Colonic mucosa (tissue), 4 donors: Measurements from ENCODE around the gene PON1. TPM values are rescaled to one million over a fixed set of nuclear protein-coding genes. Genes with fewer than 3 reads are reported as not detected.

Experiments used
- DNase-seq: peaks from one replicate; pipeline ENCODE4 v3.0.0-alpha.2; 2020
- H3K27ac ChIP-seq: fragments of 200-600 bp; one replicate; pipeline ENCODE4 v1.8.0; 2021
- H3K27me3 ChIP-seq: fragments of 200-600 bp; one replicate; pipeline ENCODE4 v1.8.0; 2021
- H3K36me3 ChIP-seq: fragments of 200-600 bp; one replicate; pipeline ENCODE4 v1.8.0; 2021
- H3K4me1 ChIP-seq: fragments of 200-600 bp; one replicate; pipeline ENCODE4 v1.8.0; 2021; ENCODE audit warnings: mild to moderate bottlenecking
- H3K4me3 ChIP-seq: fragments of 200-600 bp; one replicate; pipeline ENCODE4 v1.8.0; 2021
- H3K9ac ChIP-seq, 2 donors: one replicate each; pipeline ENCODE4 v1.7.0; 2013; ENCODE audit warnings: control low read depth in 2 of 2, low read depth in 2 of 2, low read length in 2 of 2
- H3K9me3 ChIP-seq: fragments of 200-600 bp; one replicate; pipeline ENCODE4 v1.8.0; 2021
- intact Hi-C: fragments of 100-400 bp; cut with DNase I; formaldehyde crosslinking; loops from one replicate; pipeline ENCODE4 v1.14.1; 2022
- total RNA-seq, 2 donors: library from RNA; stranded (reverse); fragmentation: NEBNext Ultra II Directional in 1 of 2; extraction: Animal tissue kit (Norgen Biotek cat#: 25700) in 1 of 2; gene quantifications; one replicate each; pipeline ENCODE4 v1.2.1, GENCODE V29; 2021
- TF ChIP-seq, protein P1 (sequence below): fragments of 200-600 bp; IDR thresholded peaks from one replicate; pipeline ENCODE4 v1.8.0; 2022; ENCODE audit warnings: antibody characterized with exemption, mild to moderate bottlenecking
- donor health status: healthy.
- donor health status: DM: no; HTN: no; CAD: no.
- donor health status: DM: no; HTN: no; CAD: no.

Gene PON1
- total RNA-seq, 2 donors from 2014 or later: not detected

DNA sequence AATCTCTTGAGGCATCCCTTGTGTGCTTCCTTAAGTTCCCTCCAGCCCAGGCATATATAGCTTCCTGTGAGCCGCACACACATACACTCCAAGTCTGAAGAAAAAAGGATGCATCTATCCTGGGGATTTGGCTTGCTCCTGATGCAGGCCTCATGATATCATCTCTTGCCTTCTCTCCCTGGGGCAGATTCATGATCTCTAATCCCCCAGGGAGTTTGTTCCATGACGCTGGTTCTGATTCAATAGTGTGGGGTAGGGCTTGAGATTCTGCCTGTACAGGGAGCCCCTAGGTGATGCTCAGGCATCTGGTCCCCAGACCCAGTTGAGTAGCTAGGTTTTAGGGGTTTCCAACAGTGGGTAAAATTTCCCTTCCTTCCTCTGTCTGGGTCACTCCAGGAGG, 1.5 kb downstream of the PON1 start:
- H3K4me3 ChIP-seq: no peak overlapping the region
- H3K4me1 ChIP-seq: no peaks in the 10 kb centered on the region
- H3K27me3 ChIP-seq: no peaks in the 10 kb centered on the region
- H3K27ac ChIP-seq: no peak overlapping the region
- H3K36me3 ChIP-seq: no peaks in the 10 kb centered on the region
- intact Hi-C loops: no loop called here
- no peak for DNase-seq
- TF ChIP-seq, protein P1, sequence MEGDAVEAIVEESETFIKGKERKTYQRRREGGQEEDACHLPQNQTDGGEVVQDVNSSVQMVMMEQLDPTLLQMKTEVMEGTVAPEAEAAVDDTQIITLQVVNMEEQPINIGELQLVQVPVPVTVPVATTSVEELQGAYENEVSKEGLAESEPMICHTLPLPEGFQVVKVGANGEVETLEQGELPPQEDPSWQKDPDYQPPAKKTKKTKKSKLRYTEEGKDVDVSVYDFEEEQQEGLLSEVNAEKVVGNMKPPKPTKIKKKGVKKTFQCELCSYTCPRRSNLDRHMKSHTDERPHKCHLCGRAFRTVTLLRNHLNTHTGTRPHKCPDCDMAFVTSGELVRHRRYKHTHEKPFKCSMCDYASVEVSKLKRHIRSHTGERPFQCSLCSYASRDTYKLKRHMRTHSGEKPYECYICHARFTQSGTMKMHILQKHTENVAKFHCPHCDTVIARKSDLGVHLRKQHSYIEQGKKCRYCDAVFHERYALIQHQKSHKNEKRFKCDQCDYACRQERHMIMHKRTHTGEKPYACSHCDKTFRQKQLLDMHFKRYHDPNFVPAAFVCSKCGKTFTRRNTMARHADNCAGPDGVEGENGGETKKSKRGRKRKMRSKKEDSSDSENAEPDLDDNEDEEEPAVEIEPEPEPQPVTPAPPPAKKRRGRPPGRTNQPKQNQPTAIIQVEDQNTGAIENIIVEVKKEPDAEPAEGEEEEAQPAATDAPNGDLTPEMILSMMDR: no peak
- H3K9me3 ChIP-seq: no peaks in the 10 kb centered on the region
- H3K9ac ChIP-seq: no peak overlapping the region

DNA sequence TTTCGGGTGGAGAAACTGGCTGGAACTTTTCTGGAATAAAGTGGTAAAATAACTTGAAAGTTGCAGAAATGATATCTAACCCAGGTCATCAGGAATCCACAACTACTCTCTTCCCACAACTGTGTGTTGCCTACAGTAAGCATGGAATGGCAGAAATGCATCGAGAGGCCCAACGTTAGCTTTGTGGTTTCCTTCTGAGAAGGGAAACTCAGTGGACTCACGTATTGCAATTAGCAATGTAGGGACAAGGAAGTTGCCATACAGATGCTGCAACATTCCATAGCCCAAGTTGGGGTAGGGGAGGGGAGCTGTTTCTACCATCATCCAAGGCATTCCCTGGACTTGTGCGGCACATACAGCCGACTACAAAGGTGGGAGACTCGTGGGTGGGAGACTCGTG, 1.9 kb downstream of the PON1 start:
- Histone ChIP-seq H3K4me3 (no peak overlapping the region), H3K27me3 (no peaks in the 10 kb centered on the region), H3K27ac (no peak overlapping the region), H3K36me3 (no peaks in the 10 kb centered on the region), H3K9ac (no peak overlapping the region), H3K9me3 (no peaks in the 10 kb centered on the region), H3K4me1 (no peaks in the 10 kb centered on the region)
- intact Hi-C loops: no loop called here
- no peak for DNase-seq
- TF ChIP-seq, protein P1: no peak

DNA sequence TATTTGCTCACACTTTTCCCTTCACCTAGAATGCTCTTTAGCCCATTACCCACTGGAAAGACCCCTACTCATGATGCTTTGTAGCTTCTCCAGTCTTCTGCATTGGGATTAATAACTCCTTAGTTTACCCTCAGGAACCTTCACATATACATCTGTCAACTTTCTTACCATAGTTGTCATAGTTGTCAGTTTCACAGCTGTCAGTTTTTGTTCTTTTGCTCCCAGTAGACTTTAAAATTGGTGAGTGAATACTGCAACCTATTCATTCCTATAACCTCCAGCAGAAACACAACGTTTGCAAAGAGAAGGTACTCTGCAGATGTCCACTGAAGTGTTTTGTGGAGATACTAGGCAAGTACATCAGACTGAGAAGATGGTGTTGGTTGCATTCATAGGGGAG, 2.6 kb downstream of the PON1 start:
- Histone ChIP-seq H3K4me1 (no peaks in the 10 kb centered on the region), H3K36me3 (no peaks in the 10 kb centered on the region), H3K4me3 (no peak overlapping the region), H3K9ac (no peak overlapping the region), H3K27ac (no peak overlapping the region), H3K9me3 (no peaks in the 10 kb centered on the region), H3K27me3 (no peaks in the 10 kb centered on the region)
- no peak for DNase-seq
- TF ChIP-seq, protein P1: no peak
- intact Hi-C loops: no loop called here

DNA sequence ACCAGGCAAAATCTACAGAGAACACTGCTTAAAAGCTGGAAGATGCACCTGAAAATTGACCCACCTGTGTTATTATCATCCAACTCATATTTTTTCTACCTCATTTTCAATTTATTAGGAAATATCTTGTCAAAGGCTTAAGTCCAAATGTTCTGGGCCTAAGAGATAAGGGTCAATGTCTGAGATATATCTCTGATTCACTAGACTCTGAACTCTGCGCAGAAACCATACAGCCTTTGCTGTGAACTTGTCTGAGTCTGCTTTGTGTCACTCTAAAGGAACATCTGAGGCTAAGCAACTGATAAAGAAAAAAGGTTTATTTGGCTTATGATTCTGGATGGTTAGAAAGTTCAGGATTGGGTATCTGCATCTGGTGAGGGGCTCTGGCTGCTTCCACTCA, 3.7 kb downstream of the PON1 start:
- Histone ChIP-seq H3K27me3 (no peaks in the 10 kb centered on the region), H3K4me3 (no peak overlapping the region), H3K9me3 (no peaks in the 10 kb centered on the region), H3K27ac (no peak overlapping the region), H3K9ac (no peak overlapping the region), H3K36me3 (no peaks in the 10 kb centered on the region), H3K4me1 (no peaks in the 10 kb centered on the region)
- TF ChIP-seq, protein P1: no peak
- no peak for DNase-seq
- intact Hi-C loops: no loop called here

DNA sequence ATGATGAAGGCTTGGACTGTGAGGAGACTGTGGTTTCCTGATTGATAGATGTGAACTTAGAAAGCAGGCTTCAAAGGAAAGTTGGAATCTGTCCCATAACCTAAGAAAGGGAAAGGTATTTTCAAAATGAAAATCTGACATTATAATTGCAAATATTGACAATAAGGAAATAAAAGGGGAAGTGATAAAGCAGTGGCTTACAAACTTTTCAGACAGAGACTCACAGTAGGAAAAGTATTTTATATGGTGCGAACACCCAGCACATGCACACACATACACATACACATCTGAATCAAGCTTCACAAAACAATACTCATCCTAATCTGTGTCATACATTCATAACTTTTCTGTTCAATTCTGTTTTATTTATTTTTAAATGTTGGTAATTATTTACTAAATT, 4.8 kb downstream of the PON1 start:
- H3K9ac ChIP-seq: no peak overlapping the region
- no peak overlapping the region for H3K4me3 ChIP-seq
- H3K36me3 ChIP-seq: no peaks in the 10 kb centered on the region
- no peak overlapping the region for H3K27ac ChIP-seq
- H3K9me3 ChIP-seq: no peaks in the 10 kb centered on the region
- DNase-seq: no peak
- no peaks in the 10 kb centered on the region for H3K4me1 ChIP-seq
- intact Hi-C loops: no loop called here
- no peaks in the 10 kb centered on the region for H3K27me3 ChIP-seq
- TF ChIP-seq, protein P1: no peak
